Osteocyte (in vitro differentiated cells): Measurements from ENCODE around the gene SORL1-AS1.

Source experiments
- DNase-seq: peaks from one replicate; pipeline ENCODE4 v3.0.0; 2021; ENCODE audit warnings: mixed read lengths; ENCODE audit not compliant: unreplicated experiment; ENCODE audit errors: extremely low spot score
- H3K27ac Mint-ChIP-seq: one replicate; pipeline ENCODE4 v1.8.0; 2021; ENCODE audit warnings: mild to moderate bottlenecking, mixed read lengths; ENCODE audit not compliant: unreplicated experiment
- H3K27me3 Mint-ChIP-seq: one replicate; pipeline ENCODE4 v1.8.0; 2021; ENCODE audit warnings: mixed read lengths; ENCODE audit not compliant: unreplicated experiment
- H3K36me3 Mint-ChIP-seq: one replicate; pipeline ENCODE4 v1.8.0; 2021; ENCODE audit warnings: mixed read lengths; ENCODE audit not compliant: unreplicated experiment
- H3K4me1 Mint-ChIP-seq: one replicate; pipeline ENCODE4 v1.8.0; 2021; ENCODE audit warnings: mixed read lengths; ENCODE audit not compliant: unreplicated experiment
- H3K4me3 Mint-ChIP-seq: one replicate; pipeline ENCODE4 v1.8.0; 2021; ENCODE audit warnings: mild to moderate bottlenecking, moderate library complexity, mixed read lengths; ENCODE audit not compliant: unreplicated experiment
- H3K9me3 Mint-ChIP-seq: one replicate; pipeline ENCODE4 v1.8.0; 2021; ENCODE audit warnings: mixed read lengths; ENCODE audit not compliant: unreplicated experiment
- TF ChIP-seq, protein P1 (sequence below): fragments of 200-600 bp; sonication (generic); IDR thresholded peaks from 2 replicates; pipeline ENCODE4 v1.5.0; 2021; ENCODE audit warnings: antibody characterized with exemption, mild to moderate bottlenecking, moderate library complexity

The SORL1-AS1 gene

DNA sequence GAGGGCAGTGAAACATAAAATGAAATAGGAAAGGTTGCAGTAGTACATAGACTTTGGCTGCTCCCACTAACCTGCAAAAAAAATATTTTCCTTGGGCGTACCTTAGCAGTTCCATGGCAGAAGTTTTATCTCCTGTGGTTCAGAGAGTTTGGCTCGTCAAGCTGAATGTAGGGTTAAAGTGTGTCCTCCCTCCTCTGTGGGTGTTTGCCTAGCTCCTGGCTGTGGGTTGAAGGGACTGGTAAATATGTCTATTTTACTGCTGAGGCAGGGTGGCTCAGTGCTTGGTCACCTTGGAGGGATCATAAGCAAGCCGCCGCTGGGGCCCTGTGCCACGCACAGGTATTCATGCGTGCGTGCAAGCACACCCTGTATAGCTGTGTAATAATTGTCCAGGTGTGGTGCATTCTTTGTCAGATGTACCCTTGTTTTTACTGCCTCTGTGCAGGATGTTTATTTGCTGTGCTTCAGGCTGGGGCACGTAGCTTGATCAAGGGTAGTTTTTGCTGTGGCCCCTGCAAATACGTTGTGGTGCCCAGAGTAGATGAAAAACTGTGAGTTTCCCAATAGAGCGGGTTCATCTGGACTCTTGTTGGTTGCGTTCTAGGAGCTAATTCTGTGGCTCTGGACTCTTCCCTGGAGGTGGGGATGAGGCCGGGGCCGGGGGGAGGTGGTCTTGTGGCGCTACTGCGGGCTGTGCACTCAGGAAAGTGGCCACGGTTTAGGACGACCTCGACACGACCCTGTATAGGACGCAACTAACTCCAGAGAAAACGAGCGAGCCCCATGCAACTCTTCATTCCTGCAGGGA, 1.4 kb downstream of the SORL1-AS1 start:
- Mint-ChIP-seq H3K4me3 (peak overlapping the region; percentile 62), H3K9me3 (no peaks in the 10 kb centered on the region), H3K4me1 (peaks cover 7% of the 10 kb centered on the region), H3K36me3 (no peaks in the 10 kb centered on the region), H3K27ac (no peak overlapping the region), H3K27me3 (peaks cover 62% of the 10 kb centered on the region)
- TF ChIP-seq, protein P1, sequence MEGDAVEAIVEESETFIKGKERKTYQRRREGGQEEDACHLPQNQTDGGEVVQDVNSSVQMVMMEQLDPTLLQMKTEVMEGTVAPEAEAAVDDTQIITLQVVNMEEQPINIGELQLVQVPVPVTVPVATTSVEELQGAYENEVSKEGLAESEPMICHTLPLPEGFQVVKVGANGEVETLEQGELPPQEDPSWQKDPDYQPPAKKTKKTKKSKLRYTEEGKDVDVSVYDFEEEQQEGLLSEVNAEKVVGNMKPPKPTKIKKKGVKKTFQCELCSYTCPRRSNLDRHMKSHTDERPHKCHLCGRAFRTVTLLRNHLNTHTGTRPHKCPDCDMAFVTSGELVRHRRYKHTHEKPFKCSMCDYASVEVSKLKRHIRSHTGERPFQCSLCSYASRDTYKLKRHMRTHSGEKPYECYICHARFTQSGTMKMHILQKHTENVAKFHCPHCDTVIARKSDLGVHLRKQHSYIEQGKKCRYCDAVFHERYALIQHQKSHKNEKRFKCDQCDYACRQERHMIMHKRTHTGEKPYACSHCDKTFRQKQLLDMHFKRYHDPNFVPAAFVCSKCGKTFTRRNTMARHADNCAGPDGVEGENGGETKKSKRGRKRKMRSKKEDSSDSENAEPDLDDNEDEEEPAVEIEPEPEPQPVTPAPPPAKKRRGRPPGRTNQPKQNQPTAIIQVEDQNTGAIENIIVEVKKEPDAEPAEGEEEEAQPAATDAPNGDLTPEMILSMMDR: no peak
- no peak for DNase-seq

DNA sequence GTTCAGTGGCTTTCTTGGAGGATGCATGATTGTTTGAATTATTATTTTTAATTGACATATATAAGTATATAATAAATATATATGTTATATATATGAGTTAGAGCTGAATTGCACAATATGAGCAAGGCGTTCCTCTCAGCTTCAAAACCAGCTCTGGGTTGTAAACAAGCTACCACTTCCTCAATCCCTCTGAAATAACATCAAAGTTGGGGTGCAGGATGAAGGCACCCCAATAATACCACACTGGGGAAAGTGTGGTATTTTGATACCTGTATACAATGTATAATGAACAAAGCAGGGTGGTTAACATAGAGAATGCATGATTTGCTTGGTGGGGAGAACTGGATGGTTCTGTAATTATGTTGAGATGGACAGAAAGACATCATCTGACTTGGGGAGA, 2.4 kb downstream of the SORL1-AS1 start:
- H3K4me3 Mint-ChIP-seq: no peak overlapping the region
- H3K4me1 Mint-ChIP-seq: peaks cover 7% of the 10 kb centered on the region

DNA sequence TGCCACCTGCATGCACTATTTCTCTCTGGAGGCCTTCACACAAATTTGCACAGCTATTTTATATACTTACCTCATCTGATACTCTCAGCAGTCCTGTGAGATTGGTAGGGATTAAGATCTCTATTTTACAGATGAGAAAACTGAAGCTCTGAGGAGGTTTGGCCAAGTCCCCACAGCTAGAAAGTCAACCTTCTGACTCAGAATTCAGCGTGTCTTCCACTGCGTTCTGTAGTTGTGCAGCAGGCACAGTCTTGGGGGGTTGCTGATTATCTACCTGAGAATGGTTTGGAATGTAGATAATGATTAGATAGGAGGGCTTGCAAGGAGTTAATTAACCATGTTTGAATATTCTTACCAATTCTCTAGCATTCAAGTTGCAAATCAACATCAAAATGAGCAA, 3.1 kb downstream of the SORL1-AS1 start:
- H3K27me3 Mint-ChIP-seq: peaks cover 68% of the 10 kb centered on the region
- no peaks in the 10 kb centered on the region for H3K36me3 Mint-ChIP-seq
- no peak for DNase-seq
- H3K9me3 Mint-ChIP-seq: no peaks in the 10 kb centered on the region
- peaks cover 7% of the 10 kb centered on the region for H3K4me1 Mint-ChIP-seq
- no peak overlapping the region for H3K27ac Mint-ChIP-seq
- H3K4me3 Mint-ChIP-seq: no peak overlapping the region
- TF ChIP-seq, protein P1: no peak

More for the DNA sequence above, 2.4 kb downstream of the SORL1-AS1 start:
- H3K27ac Mint-ChIP-seq: no peak overlapping the region
- peaks cover 68% of the 10 kb centered on the region for H3K27me3 Mint-ChIP-seq
- no peak for DNase-seq
- TF ChIP-seq, protein P1: no peak
- no peaks in the 10 kb centered on the region for H3K9me3 Mint-ChIP-seq
- H3K36me3 Mint-ChIP-seq: no peaks in the 10 kb centered on the region

DNA sequence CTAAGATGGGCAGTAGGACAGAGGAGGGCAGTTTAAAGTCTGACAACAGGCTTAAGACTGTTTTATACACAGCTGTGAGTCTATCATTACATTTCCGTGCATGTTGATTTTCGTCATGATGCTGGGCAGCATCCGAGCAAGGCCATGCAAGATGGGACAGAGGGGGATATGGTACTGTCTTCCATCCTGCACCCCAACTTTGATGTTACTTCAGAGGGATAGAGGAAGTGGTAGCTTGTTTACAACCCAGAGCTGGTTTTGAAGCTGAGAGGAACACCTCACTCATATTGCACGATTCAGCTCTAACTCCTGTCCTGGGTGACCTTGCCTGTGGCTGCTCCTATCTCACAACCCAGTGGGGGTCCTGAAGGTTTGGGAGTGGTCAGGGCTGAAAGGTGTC, 3.6 kb downstream of the SORL1-AS1 start:
- H3K27ac Mint-ChIP-seq: no peak overlapping the region
- H3K4me1 Mint-ChIP-seq: peaks cover 7% of the 10 kb centered on the region
- H3K4me3 Mint-ChIP-seq: no peak overlapping the region
- no peak for DNase-seq
- H3K27me3 Mint-ChIP-seq: peaks cover 68% of the 10 kb centered on the region
- no peaks in the 10 kb centered on the region for H3K9me3 Mint-ChIP-seq
- H3K36me3 Mint-ChIP-seq: no peaks in the 10 kb centered on the region
- TF ChIP-seq, protein P1: no peak

DNA sequence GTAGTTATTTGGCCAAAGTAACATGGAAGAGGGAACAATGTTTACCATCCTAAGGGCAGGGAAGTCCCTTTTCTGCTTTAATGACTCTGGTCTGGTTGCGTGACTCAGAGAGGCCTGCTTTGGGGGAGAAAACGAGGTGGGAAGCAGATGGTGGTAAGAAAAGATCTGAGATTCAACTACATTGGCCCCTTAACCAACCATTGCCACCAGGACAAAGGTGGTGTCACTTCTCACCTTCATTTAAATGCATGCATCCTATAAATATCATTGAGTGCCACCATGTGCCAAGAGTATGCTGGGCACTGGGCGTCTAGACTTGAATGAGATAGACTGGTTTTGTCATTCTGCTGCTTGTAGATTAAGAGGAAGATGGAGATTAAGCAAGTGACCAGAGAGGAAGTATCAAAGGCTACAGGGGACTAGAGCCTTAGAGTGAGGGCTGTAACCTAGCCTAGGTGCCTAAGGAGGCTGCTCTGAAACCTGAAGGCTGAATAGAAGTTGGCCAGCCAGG, 4.3 kb downstream of the SORL1-AS1 start:
- no peak for DNase-seq
- TF ChIP-seq, protein P1: no peak
- Mint-ChIP-seq H3K36me3 (no peaks in the 10 kb centered on the region), H3K27me3 (peaks cover 66% of the 10 kb centered on the region), H3K4me3 (no peak overlapping the region), H3K4me1 (peaks cover 7% of the 10 kb centered on the region), H3K9me3 (no peaks in the 10 kb centered on the region), H3K27ac (no peak overlapping the region)
